Neural progenitor cell (in vitro differentiated cells): ENCODE measurements around the gene RBM19.

ENCODE experiments used
- CTCF ChIP-seq: fragments of 200-600 bp; sonication (generic); IDR thresholded peaks from 2 replicates; pipeline ENCODE4 v1.5.1; 2017; ENCODE audit warnings: antibody characterized with exemption, mild to moderate bottlenecking
- EZH2 ChIP-seq: fragments of 200-600 bp; sonication (generic); IDR thresholded peaks from 2 replicates; pipeline ENCODE4 v1.6.1; 2017; ENCODE audit warnings: antibody characterized with exemption, mild to moderate bottlenecking, moderate library complexity
- EZH2phosphoT487 ChIP-seq: fragments of 200-600 bp; sonication (generic); IDR thresholded peaks from 2 replicates; pipeline ENCODE4 v1.6.1; 2017; ENCODE audit warnings: antibody characterized with exemption

DNA sequence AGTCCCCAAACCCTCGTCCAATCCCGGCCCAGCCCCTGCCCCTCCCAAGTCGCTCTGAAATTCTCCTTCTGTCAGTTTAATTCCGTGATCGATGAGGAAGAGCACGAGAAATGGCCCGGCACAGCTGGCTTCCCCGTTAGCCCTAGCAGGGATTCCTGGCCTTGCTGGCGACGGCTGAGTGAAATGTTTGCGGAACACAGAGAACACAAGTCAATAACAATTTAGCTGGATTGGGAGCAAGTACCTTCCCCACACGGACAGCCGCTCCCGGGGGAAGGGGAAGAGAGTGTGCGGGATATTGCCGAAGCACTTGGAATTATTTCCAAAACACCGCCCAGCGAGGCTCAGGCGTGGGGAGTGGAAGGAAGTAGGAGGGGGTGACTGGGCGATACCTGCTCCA, 134.6 kb downstream of the RBM19 start:
- TF ChIP-seq EZH2 (no peak), CTCF (no peak), EZH2phosphoT487 (no peak)
